Liver (tissue), 9 donors: ENCODE measurements around the gene PCNT. TPM values are rescaled to one million over a fixed set of nuclear protein-coding genes. Genes with fewer than 3 reads are reported as not detected.
A peak's percentile ranks its signal among the peaks of the same experiment; 100 is the strongest.

Experiments
- DNase-seq: peaks from one replicate; pipeline ENCODE4 v3.0.0-alpha.2; 2017; ENCODE audit warnings: low spot score
- H3K27ac ChIP-seq, 2 donors: one replicate each; pipeline ENCODE4 v1.7.0; 2013; ENCODE audit warnings: inconsistent platforms in 2 of 2, low read length in 2 of 2, control low read depth in 1 of 2, low read depth in 1 of 2, mild to moderate bottlenecking in 1 of 2
- H3K27me3 ChIP-seq, 4 donors: one replicate each; pipeline versions ENCODE4 v1.6.1 to v1.7.0; 2013; ENCODE audit warnings: low read length in 3 of 4, inconsistent platforms in 1 of 4, mild to moderate bottlenecking in 1 of 4, moderate library complexity in 1 of 4; ENCODE audit not compliant: control insufficient read depth in 4 of 4, insufficient read depth in 4 of 4
- H3K36me3 ChIP-seq, 4 donors: one replicate each; pipeline versions ENCODE4 v1.6.1 to v1.7.0; 2013; ENCODE audit warnings: low read length in 3 of 4, mild to moderate bottlenecking in 3 of 4, low read depth in 1 of 4, moderate library complexity in 1 of 4; ENCODE audit not compliant: control insufficient read depth in 4 of 4, insufficient read depth in 3 of 4
- H3K4me1 ChIP-seq, 4 donors: one replicate each; pipeline versions ENCODE4 v1.6.1 to v1.7.0; 2013; ENCODE audit warnings: low read length in 3 of 4, mild to moderate bottlenecking in 3 of 4, moderate library complexity in 1 of 4; ENCODE audit not compliant: control insufficient read depth in 4 of 4, insufficient read depth in 4 of 4
- H3K4me3 ChIP-seq, 3 donors: one replicate each; pipeline versions ENCODE4 v1.6.1 to v1.7.0; 2013; ENCODE audit warnings: low read length in 3 of 3, control low read depth in 1 of 3, low read depth in 1 of 3, mild to moderate bottlenecking in 1 of 3
- H3K9ac ChIP-seq, 2 donors: one replicate each; pipeline ENCODE4 v1.7.0; 2013; ENCODE audit warnings: low read length in 2 of 2, mild to moderate bottlenecking in 2 of 2, moderate library complexity in 2 of 2, control low read depth in 1 of 2, low read depth in 1 of 2
- H3K9me3 ChIP-seq, 4 donors: one replicate each; pipeline versions ENCODE4 v1.6.1 to v1.7.0; 2013; ENCODE audit warnings: low read length in 3 of 4; ENCODE audit not compliant: control insufficient read depth in 4 of 4
- FOXA2 ChIP-seq: IDR thresholded peaks from 2 replicates; pipeline ENCODE4 v1.6.1; 2016; ENCODE audit warnings: antibody characterized with exemption
- GABPA ChIP-seq, 2 donors: IDR thresholded peaks in 1 of 2; conservative IDR thresholded peaks in 1 of 2; 2 replicates each; pipeline ENCODE4 v1.6.1; 2016; ENCODE audit warnings: antibody characterized with exemption in 2 of 2, mild to moderate bottlenecking in 1 of 2, moderate library complexity in 1 of 2
- HNF4G ChIP-seq: IDR thresholded peaks from 2 replicates; pipeline ENCODE4 v1.6.1; 2016; ENCODE audit warnings: antibody characterized with exemption
- JUND ChIP-seq, 2 donors: IDR thresholded peaks; 2 replicates each; pipeline ENCODE4 v1.6.1; 2016; ENCODE audit warnings: antibody characterized with exemption in 2 of 2
- RAD21 ChIP-seq, 2 donors: IDR thresholded peaks; 2 replicates each; pipeline ENCODE4 v1.6.1; 2016; ENCODE audit warnings: antibody characterized with exemption in 2 of 2, mild to moderate bottlenecking in 2 of 2
- RXRA ChIP-seq, 2 donors: IDR thresholded peaks; 2 replicates each; pipeline ENCODE4 v1.6.1; 2017 to 2018; ENCODE audit warnings: antibody characterized with exemption in 2 of 2, mild to moderate bottlenecking in 1 of 2
- SP1 ChIP-seq: IDR thresholded peaks from 2 replicates; pipeline ENCODE4 v1.6.1; 2018; ENCODE audit warnings: antibody characterized with exemption, mild to moderate bottlenecking
- TAF1 ChIP-seq: conservative IDR thresholded peaks from 2 replicates; pipeline ENCODE4 v1.6.1; 2016; ENCODE audit warnings: antibody characterized with exemption, mild to moderate bottlenecking
- YY1 ChIP-seq: IDR thresholded peaks from 2 replicates; pipeline ENCODE4 v1.6.1; 2016; ENCODE audit warnings: antibody characterized with exemption, mild to moderate bottlenecking
- WGBS: extraction: QIAGEN DNeasy Blood & Tissue Kit; methylation state at CpG from one replicate; pipeline ENCODE4 v1.1.7; 2013; 5-methylcytosine and 5-hydroxymethylcytosine counted together
- polyA plus RNA-seq, 2 donors: library from polyadenylated mRNA; stranded (reverse) in 1 of 2; unstranded in 1 of 2; fragments of 200-250 nt in 1 of 2; fragments of >200 nt in 1 of 2; fragmentation: Nextera tagmentation in 1 of 2; extraction: Ambion mirVana in 1 of 2; gene quantifications; one replicate each; pipeline versions ENCODE4 v1.2.1 to v1.2.3, GENCODE V29; 2013 to 2015
- total RNA-seq, 2 donors: library from RNA; depleted of rRNA; stranded (reverse); fragments of >200 nt; gene quantifications; one replicate each; pipeline ENCODE4 v1.2.3, GENCODE V29; 2014
- TF ChIP-seq, protein P1 (sequence below): IDR thresholded peaks from 2 replicates; pipeline ENCODE4 v1.6.1; 2016; ENCODE audit warnings: antibody characterized with exemption
- TF ChIP-seq, protein P2 (sequence below): IDR thresholded peaks from 2 replicates; pipeline ENCODE4 v1.6.1; 2016; ENCODE audit warnings: antibody characterized with exemption
- TF ChIP-seq, protein P3 (sequence below): IDR thresholded peaks from 2 replicates; pipeline ENCODE4 v1.6.1; 2016; ENCODE audit warnings: antibody characterized with exemption
- TF ChIP-seq, protein P4 (sequence below): IDR thresholded peaks from 2 replicates; pipeline ENCODE4 v1.6.1; 2016; ENCODE audit warnings: antibody characterized with exemption, mild to moderate bottlenecking
- TF ChIP-seq, protein P5 (sequence below): fragments of 150-350 bp; IDR thresholded peaks from 2 replicates; pipeline ENCODE4 v1.5.1; 2017; ENCODE audit warnings: improper control_type of control experiment, low read depth, low read length; ENCODE audit not compliant: missing input control
- donor health status: healthy.
- donor health status: healthy.
- donor health status: healthy.
- donor health status: healthy.
- donor health status: healthy.

The PCNT gene
- total and polyA plus RNA-seq, 4 donors = 6.7 to 36.8 (median 15.2) TPM

DNA sequence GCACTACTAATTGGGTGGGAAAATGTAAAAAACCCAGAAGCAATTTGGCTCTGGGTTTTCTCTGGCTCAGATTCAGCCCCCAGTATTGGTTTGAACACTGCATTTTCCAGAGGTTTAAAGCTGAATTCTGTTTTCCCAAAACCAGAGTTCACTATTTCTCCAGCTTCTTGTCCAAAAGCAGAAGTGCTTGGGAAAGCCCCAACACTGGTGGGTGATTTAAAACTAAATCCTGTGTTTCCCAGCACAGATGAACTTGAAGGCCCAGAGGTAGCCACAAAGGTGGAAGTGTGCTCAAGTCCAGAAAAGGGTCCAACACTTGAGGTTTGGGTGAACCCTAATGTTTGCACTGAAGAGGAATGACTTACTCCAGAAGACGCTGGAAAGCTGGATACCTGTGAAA is 39.2 kb upstream of the PCNT start (continued):
- TF ChIP-seq, protein P1, sequence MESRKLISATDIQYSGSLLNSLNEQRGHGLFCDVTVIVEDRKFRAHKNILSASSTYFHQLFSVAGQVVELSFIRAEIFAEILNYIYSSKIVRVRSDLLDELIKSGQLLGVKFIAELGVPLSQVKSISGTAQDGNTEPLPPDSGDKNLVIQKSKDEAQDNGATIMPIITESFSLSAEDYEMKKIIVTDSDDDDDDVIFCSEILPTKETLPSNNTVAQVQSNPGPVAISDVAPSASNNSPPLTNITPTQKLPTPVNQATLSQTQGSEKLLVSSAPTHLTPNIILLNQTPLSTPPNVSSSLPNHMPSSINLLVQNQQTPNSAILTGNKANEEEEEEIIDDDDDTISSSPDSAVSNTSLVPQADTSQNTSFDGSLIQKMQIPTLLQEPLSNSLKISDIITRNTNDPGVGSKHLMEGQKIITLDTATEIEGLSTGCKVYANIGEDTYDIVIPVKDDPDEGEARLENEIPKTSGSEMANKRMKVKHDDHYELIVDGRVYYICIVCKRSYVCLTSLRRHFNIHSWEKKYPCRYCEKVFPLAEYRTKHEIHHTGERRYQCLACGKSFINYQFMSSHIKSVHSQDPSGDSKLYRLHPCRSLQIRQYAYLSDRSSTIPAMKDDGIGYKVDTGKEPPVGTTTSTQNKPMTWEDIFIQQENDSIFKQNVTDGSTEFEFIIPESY = no peak
- no peak for TF ChIP-seq RXRA (IDR thresholded peaks at IDR 0.05)
- TF ChIP-seq TAF1 = no peak
- no peak for TF ChIP-seq JUND (IDR thresholded peaks at IDR 0.05)
- TF ChIP-seq, protein P2, sequence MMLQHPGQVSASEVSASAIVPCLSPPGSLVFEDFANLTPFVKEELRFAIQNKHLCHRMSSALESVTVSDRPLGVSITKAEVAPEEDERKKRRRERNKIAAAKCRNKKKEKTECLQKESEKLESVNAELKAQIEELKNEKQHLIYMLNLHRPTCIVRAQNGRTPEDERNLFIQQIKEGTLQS = no peak
- TF ChIP-seq HNF4G = no peak
- TF ChIP-seq, protein P3, sequence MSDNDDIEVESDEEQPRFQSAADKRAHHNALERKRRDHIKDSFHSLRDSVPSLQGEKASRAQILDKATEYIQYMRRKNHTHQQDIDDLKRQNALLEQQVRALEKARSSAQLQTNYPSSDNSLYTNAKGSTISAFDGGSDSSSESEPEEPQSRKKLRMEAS = no peak
- no peak for TF ChIP-seq SP1

DNA sequence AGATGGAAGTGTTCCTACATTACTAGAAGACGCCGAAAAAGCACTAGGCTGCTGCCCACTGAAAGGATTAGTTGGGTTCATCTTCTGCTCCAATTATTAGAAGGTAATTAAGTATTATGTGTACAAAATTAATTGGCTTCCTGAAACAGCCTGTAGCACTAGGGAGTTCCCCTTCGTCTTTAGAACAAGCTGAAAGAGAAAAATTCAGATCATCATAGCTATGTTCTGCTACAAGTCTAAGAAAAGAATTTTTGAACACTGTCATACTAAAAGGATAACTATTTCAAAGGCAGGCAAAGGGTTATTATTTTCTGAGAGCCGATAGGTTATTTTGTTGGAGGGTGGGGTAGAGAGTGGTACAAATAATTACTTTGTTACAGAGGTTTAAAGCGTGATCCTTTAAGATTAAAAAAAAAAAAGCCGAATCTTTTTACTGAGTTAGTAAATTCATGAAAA is 38.7 kb upstream of the PCNT start, which contains the start of gene MCM3AP:
Gene MCM3AP, minus strand, starts transcription at position 406 of the 456 bp plus-strand sequence. Its CDS starts 325 bp downstream, at position 81.
- TF ChIP-seq, protein P4, sequence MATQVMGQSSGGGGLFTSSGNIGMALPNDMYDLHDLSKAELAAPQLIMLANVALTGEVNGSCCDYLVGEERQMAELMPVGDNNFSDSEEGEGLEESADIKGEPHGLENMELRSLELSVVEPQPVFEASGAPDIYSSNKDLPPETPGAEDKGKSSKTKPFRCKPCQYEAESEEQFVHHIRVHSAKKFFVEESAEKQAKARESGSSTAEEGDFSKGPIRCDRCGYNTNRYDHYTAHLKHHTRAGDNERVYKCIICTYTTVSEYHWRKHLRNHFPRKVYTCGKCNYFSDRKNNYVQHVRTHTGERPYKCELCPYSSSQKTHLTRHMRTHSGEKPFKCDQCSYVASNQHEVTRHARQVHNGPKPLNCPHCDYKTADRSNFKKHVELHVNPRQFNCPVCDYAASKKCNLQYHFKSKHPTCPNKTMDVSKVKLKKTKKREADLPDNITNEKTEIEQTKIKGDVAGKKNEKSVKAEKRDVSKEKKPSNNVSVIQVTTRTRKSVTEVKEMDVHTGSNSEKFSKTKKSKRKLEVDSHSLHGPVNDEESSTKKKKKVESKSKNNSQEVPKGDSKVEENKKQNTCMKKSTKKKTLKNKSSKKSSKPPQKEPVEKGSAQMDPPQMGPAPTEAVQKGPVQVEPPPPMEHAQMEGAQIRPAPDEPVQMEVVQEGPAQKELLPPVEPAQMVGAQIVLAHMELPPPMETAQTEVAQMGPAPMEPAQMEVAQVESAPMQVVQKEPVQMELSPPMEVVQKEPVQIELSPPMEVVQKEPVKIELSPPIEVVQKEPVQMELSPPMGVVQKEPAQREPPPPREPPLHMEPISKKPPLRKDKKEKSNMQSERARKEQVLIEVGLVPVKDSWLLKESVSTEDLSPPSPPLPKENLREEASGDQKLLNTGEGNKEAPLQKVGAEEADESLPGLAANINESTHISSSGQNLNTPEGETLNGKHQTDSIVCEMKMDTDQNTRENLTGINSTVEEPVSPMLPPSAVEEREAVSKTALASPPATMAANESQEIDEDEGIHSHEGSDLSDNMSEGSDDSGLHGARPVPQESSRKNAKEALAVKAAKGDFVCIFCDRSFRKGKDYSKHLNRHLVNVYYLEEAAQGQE = no peak
- TF ChIP-seq JUND (IDR thresholded peaks at IDR 0.05) = no peak
- no peaks in the 10 kb centered on the region for H3K9me3 ChIP-seq
- H3K36me3 ChIP-seq = peaks cover 4 to 7% (median 7%) of the 10 kb centered on the region in 4 donors
- WGBS = 40% methylated on average over 6 of the region's 6 CpGs
- H3K4me3 ChIP-seq = peak within 1 kb of the TSS; percentile 92 to 96 (median 95)
- no peak for DNase-seq
- H3K27ac ChIP-seq = peak within 1 kb of the TSS; percentile 96
- H3K4me1 ChIP-seq = peaks cover 10 to 34% (median 31%) of the 10 kb centered on the region in 4 donors
- no peaks in the 10 kb centered on the region for H3K27me3 ChIP-seq
- peak within 1 kb of the TSS; percentile 81 to 94 for H3K9ac ChIP-seq

DNA sequence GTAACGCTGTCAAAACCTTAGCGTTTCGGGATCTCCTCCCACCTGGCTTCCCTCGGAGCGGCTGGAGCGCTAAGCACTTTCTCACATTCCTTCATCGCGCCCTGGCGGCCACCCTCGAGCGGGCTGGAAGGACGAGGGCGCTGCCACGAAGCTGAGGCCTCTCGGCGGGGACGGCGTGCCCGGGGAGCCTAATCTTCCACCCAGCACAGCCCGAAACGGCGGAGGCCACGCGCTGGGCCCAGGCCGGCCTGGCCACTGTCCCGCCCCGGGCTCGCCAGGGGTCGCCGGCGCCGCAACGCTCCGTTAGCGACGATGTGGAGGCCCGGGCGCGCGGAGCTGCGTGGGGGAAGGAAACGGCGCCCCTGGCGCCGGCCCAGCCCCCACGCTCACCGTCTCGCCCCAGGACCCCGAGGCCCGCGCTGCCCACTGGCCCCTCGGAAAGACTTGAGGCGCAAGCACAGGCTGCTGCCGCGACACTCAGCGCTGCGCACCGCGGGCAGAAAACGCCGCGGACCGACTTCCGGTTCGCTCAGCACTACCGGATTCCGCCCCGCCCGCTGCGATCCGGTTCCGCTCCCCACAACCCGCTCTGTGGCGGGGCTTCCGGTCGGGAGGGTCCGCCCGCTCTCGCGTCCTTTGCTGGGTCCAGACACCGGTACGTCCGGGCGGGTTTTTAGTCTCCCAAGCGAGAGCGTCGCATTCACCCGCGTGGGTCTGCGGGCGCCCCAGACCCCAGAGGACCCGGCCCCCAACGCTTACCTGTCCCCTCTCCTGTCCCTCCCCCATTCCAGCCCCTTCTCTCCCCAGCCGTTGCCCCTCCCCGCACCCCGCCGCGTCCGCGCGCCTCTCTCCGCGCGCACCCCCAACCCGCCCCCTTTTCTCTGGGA is 38.0 kb upstream of the PCNT start, which contains the start of gene YBEY:
Gene YBEY, plus strand, starts transcription at position 582 of the 887 bp plus-strand sequence. CDS start 572 bp downstream, outside the sequence.
- H3K27me3 ChIP-seq = no peaks in the 10 kb centered on the region
- no peaks in the 10 kb centered on the region for H3K9me3 ChIP-seq
- H3K4me3 ChIP-seq = peak within 1 kb of the TSS; percentile 92 to 96 (median 95)
- TF ChIP-seq, protein P5, sequence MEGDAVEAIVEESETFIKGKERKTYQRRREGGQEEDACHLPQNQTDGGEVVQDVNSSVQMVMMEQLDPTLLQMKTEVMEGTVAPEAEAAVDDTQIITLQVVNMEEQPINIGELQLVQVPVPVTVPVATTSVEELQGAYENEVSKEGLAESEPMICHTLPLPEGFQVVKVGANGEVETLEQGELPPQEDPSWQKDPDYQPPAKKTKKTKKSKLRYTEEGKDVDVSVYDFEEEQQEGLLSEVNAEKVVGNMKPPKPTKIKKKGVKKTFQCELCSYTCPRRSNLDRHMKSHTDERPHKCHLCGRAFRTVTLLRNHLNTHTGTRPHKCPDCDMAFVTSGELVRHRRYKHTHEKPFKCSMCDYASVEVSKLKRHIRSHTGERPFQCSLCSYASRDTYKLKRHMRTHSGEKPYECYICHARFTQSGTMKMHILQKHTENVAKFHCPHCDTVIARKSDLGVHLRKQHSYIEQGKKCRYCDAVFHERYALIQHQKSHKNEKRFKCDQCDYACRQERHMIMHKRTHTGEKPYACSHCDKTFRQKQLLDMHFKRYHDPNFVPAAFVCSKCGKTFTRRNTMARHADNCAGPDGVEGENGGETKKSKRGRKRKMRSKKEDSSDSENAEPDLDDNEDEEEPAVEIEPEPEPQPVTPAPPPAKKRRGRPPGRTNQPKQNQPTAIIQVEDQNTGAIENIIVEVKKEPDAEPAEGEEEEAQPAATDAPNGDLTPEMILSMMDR = no peak
- TF ChIP-seq GABPA (IDR thresholded peaks at IDR 0.05 in 1 of 2, conservative IDR thresholded peaks at IDR 0.05 in 1 of 2) = peak; percentile 87 to 95
- TF ChIP-seq SP1 = peak; percentile 30
- TF ChIP-seq, protein P3 = no peak
- TF ChIP-seq YY1 = peak; percentile 39
- peak; percentile 13 for TF ChIP-seq TAF1
- TF ChIP-seq FOXA2 = no peak
- TF ChIP-seq RAD21 (IDR thresholded peaks at IDR 0.05) = peak in 1 of 2 donors; percentile 45
- TF ChIP-seq HNF4G = no peak
- TF ChIP-seq, protein P1 = peak; percentile 89
- H3K4me1 ChIP-seq = peaks cover 10 to 34% (median 31%) of the 10 kb centered on the region in 4 donors
- H3K36me3 ChIP-seq = peaks cover under 1 to 4% (median 3%) of the 10 kb centered on the region in 4 donors
- peak; percentile 86 for DNase-seq
- H3K9ac ChIP-seq = peak within 1 kb of the TSS; percentile 81 to 94
- WGBS = under 1% methylated on average over 105 of the region's 105 CpGs
- H3K27ac ChIP-seq = peak within 1 kb of the TSS; percentile 96
